Large intestine (tissue), 3 donors: ENCODE measurements around the gene POLR1E. TPM values are rescaled to one million over a fixed set of nuclear protein-coding genes. Genes with fewer than 3 reads are reported as not detected.
"Not testable (repeated sequence)": the region's sequence is repeated elsewhere in the genome, so short reads cannot be mapped to it uniquely, and the experiment has no call there.

Experiments
- DNase-seq, 2 donors: peaks; one replicate each; pipeline versions ENCODE4 v3.0.0 to v3.0.0-alpha.2; 2013
- H3K27ac ChIP-seq: one replicate; pipeline ENCODE4 v1.5.1; 2013; ENCODE audit warnings: low read length
- H3K27me3 ChIP-seq: 2 replicates; pipeline ENCODE4 v1.6.1; 2013; ENCODE audit warnings: low read length; ENCODE audit not compliant: control insufficient read depth, insufficient read depth
- H3K36me3 ChIP-seq: 2 replicates; pipeline ENCODE4 v1.6.1; 2013; ENCODE audit warnings: low read length; ENCODE audit not compliant: control insufficient read depth, insufficient read depth
- H3K4me1 ChIP-seq: one replicate; pipeline ENCODE4 v1.6.1; 2013; ENCODE audit warnings: low read length; ENCODE audit not compliant: control insufficient read depth, insufficient read depth
- H3K4me3 ChIP-seq: one replicate; pipeline ENCODE4 v1.5.1; 2013; ENCODE audit warnings: low read length
- H3K9me3 ChIP-seq: one replicate; pipeline ENCODE4 v1.6.1; 2013; ENCODE audit warnings: mild to moderate bottlenecking, low read depth, low read length, moderate library complexity; ENCODE audit not compliant: control insufficient read depth
- WGBS: methylation state at CpG from one replicate; pipeline ENCODE4 v1.1.5; 2013; ENCODE audit warnings: low lambda C conversion rate; ENCODE audit not compliant: insufficient coverage; 5-methylcytosine and 5-hydroxymethylcytosine counted together
- polyA plus RNA-seq: library from polyadenylated mRNA; unstranded; fragments of 120-200 nt; gene quantifications from one replicate; pipeline ENCODE4 v1.2.1, GENCODE V29; 2013

The POLR1E gene
- polyA plus RNA-seq, 1 donor = 17.4 TPM

GRCh38 chr9:37464006-37464405, 21.7 kb upstream of the POLR1E start:
- Histone ChIP-seq H3K9me3 (no peaks in the 10 kb centered on the region), H3K27me3 (no peaks in the 10 kb centered on the region), H3K4me1 (peaks cover 5% of the 10 kb centered on the region), H3K36me3 (no peaks in the 10 kb centered on the region), H3K27ac (peak overlapping the region; percentile 93), H3K4me3 (peak overlapping the region; percentile 84)
- DNase-seq = peak in 1 of 2 donors; percentile 24
- no CpG with 5 or more reads among the region's 3 CpGs for WGBS

DNA sequence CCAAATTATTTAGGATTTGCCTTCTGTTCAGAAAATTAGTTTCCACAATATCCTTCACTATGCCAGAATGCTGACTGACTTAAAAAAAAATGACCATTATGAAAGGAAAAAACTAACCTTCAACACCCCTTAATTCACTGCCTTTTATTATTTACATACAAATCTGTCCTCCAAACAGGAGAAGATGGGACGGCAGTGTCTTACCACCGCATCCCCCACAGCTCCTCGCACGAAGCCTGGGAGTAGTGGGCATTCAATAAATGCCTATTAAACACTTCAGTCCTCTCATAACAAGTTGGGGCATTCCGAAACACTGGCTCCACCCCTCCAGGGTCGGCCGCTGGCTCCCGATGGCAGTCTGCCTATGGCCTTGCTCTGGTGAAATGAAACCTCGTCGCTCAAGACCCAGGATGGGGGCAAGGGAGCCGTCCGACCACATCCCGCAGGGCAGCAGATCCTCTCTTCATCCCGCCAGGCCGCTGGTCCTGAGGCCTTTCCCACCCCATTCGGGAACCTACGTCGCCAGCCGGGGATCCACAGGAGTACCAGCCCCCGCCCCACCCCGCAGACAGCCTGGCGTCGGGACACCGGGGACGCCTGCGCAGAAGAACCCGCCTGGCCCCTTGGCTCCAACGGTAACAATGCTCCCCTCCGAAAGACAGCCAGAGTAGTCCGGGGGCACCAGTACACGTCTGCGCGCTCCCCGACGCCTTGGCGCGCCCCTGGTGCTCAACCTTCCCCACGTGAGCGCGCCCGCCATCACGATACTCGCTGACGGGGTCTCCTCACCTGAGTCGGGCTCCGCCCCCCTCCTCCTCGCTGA, 21.1 kb upstream of the POLR1E start:
- Histone ChIP-seq H3K36me3 (no peaks in the 10 kb centered on the region), H3K27me3 (no peaks in the 10 kb centered on the region), H3K4me1 (peaks cover 5% of the 10 kb centered on the region), H3K4me3 (peak overlapping the region; percentile 84), H3K9me3 (no peaks in the 10 kb centered on the region), H3K27ac (peak overlapping the region; percentile 93)
- WGBS = no CpG with 5 or more reads among the region's 47 CpGs
- peak in 1 of 2 donors; percentile 87 for DNase-seq

GRCh38 chr9:37465249-37466036, 20.3 kb upstream of the POLR1E start, which contains the start of gene ZBTB5:
Gene ZBTB5 (minus strand): TSS chr9:37465450. CDS start chr9:37442551, 22,899 bp downstream.
- H3K9me3 ChIP-seq = no peaks in the 10 kb centered on the region
- H3K27me3 ChIP-seq = no peaks in the 10 kb centered on the region
- peaks cover 5% of the 10 kb centered on the region for H3K4me1 ChIP-seq
- no peaks in the 10 kb centered on the region for H3K36me3 ChIP-seq
- peak within 1 kb of the TSS; percentile 94 for H3K27ac ChIP-seq
- 0% methylated on average over 3 of the region's 52 CpGs for WGBS
- peak; percentile 99 to 100 for DNase-seq
- peak within 1 kb of the TSS; percentile 84 for H3K4me3 ChIP-seq

- Histone ChIP-seq H3K36me3 (no peaks in the 10 kb centered on the region), H3K9me3 (no peaks in the 10 kb centered on the region), H3K4me3 (peak overlapping the region; percentile 84), H3K27me3 (no peaks in the 10 kb centered on the region), H3K27ac (peak overlapping the region; percentile 94), H3K4me1 (peaks cover 5% of the 10 kb centered on the region)
- no CpG with 5 or more reads among the region's 47 CpGs for WGBS
- peak in 1 of 2 donors; percentile 74 for DNase-seq
Measured at GRCh38 chr9:37466037-37466709, 19.6 kb upstream of the POLR1E start.

GRCh38 chr9:37467530-37467929, 18.2 kb upstream of the POLR1E start:
- DNase-seq, H3K36me3 ChIP-seq, H3K27ac ChIP-seq, H3K4me1 ChIP-seq, H3K27me3 ChIP-seq, H3K4me3 ChIP-seq, H3K9me3 ChIP-seq: not testable (repeated sequence)
- WGBS = no CpG with 5 or more reads among the region's 17 CpGs

GRCh38 chr9:37468620-37469019, 17.1 kb upstream of the POLR1E start:
- H3K27me3 ChIP-seq = no peaks in the 10 kb centered on the region
- H3K36me3 ChIP-seq = no peaks in the 10 kb centered on the region
- H3K4me3 ChIP-seq = no peak overlapping the region
- no CpG with 5 or more reads among the region's 6 CpGs for WGBS
- H3K4me1 ChIP-seq = peaks cover 6% of the 10 kb centered on the region
- no peaks in the 10 kb centered on the region for H3K9me3 ChIP-seq
- no peak overlapping the region for H3K27ac ChIP-seq
- no peak for DNase-seq

GRCh38 chr9:37471942-37472684, 13.6 kb upstream of the POLR1E start:
- Histone ChIP-seq H3K9me3 (peaks cover 3% of the 10 kb centered on the region), H3K4me1 (peaks cover 7% of the 10 kb centered on the region), H3K4me3 (peak overlapping the region; percentile 36), H3K27ac (peak overlapping the region; percentile 34), H3K27me3 (no peaks in the 10 kb centered on the region), H3K36me3 (no peaks in the 10 kb centered on the region)
- DNase-seq = peak in 1 of 2 donors; percentile 77
- 4% methylated on average over 4 of the region's 7 CpGs for WGBS

- not testable (repeated sequence) for H3K36me3 ChIP-seq, H3K9me3 ChIP-seq, H3K4me1 ChIP-seq, H3K4me3 ChIP-seq, H3K27ac ChIP-seq, DNase-seq, H3K27me3 ChIP-seq
- 80% methylated on average over 1 of the region's 6 CpGs for WGBS
Measured at GRCh38 chr9:37473982-37474381, 11.8 kb upstream of the POLR1E start.

GRCh38 chr9:37474438-37474837, 11.3 kb upstream of the POLR1E start:
- Histone ChIP-seq H3K9me3 (peaks cover 3% of the 10 kb centered on the region), H3K4me1 (peaks cover 8% of the 10 kb centered on the region), H3K36me3 (no peaks in the 10 kb centered on the region), H3K4me3 (no peak overlapping the region), H3K27ac (no peak overlapping the region), H3K27me3 (no peaks in the 10 kb centered on the region)
- no peak for DNase-seq
- WGBS = 93% methylated on average over 3 of the region's 3 CpGs
